LNCaP clone FGC (cell line): ENCODE measurements around the gene TMEM132D.

Experiments used
- DNase-seq: peaks from one replicate; pipeline ENCODE4 v3.0.0-alpha.2; 2011; ENCODE audit warnings: low read depth
- H3K4me3 ChIP-seq: 2 replicates; pipeline ENCODE4 v1.5.1; 2011; ENCODE audit warnings: mild to moderate bottlenecking, low read depth, low read length, control low read depth
- TF ChIP-seq, protein P1 (sequence below): IDR thresholded peaks from 2 replicates; pipeline ENCODE4 v1.5.1; 2012; ENCODE audit warnings: mild to moderate bottlenecking; ENCODE audit not compliant: control insufficient read depth, insufficient read depth; ENCODE audit errors: extremely low read depth

Gene TMEM132D

DNA sequence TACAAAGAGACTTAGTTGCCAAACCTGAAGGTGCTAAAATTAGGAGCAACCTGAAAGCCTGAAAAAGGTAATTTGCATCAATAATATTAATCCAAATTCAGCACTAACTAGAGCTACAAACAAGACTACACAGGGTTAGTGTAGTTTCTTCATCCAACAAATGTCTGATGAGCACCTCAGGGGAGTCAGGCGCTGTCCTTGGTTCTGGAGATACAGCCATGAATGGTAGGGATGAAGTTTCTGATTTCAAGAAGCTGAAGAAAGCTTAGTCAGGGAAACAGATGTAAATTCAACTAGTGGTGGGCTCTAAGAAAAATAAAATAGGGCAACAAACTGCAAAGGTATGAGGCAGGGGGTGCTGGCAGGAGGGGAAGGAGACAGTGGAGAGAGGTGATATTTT, 784.3 kb downstream of the TMEM132D start:
- TF ChIP-seq, protein P1, sequence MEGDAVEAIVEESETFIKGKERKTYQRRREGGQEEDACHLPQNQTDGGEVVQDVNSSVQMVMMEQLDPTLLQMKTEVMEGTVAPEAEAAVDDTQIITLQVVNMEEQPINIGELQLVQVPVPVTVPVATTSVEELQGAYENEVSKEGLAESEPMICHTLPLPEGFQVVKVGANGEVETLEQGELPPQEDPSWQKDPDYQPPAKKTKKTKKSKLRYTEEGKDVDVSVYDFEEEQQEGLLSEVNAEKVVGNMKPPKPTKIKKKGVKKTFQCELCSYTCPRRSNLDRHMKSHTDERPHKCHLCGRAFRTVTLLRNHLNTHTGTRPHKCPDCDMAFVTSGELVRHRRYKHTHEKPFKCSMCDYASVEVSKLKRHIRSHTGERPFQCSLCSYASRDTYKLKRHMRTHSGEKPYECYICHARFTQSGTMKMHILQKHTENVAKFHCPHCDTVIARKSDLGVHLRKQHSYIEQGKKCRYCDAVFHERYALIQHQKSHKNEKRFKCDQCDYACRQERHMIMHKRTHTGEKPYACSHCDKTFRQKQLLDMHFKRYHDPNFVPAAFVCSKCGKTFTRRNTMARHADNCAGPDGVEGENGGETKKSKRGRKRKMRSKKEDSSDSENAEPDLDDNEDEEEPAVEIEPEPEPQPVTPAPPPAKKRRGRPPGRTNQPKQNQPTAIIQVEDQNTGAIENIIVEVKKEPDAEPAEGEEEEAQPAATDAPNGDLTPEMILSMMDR, result no peak
- no peak for DNase-seq
- no peak overlapping the region for H3K4me3 ChIP-seq

DNA sequence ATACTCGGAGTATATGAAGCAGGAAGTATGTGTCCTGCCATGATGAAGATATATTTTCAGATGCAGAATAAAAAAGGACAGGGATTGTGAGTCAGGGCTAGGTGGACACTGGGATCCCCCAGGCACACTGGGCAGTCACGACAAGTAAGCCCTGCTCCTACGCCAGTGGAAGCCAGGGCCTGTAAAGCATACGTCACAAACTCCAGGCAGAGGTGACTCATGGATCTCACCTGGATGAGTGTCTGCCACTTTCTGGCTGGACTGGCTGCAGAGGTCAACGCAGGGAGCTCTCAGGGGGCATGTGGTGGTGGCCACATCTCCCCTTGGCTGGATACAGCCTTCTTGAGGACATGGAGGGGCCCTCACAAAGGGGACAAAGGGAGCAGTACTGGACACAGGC, 788.3 kb downstream of the TMEM132D start:
- TF ChIP-seq, protein P1, result no peak
- DNase-seq, result no peak
- H3K4me3 ChIP-seq, result no peak overlapping the region

DNA sequence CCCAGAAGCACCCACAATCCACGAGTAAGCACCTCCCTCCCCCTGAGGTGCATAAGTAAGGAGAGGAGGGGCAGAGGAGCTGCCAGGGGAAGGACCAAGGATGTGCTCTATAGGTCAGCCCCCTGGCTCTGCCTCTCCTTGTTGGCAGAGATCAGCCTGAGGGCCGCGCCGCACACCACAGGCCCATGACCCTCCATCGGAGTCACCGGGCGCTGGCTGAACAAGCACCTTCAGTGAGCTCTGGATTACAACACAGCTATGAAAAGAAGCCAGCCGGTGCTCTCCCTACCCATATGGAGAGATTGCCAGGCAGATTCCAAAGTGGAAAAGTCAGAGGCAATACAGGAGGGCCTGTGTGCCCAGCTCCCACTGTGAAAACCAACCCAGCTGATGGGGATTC, 793.2 kb downstream of the TMEM132D start:
- H3K4me3 ChIP-seq, result no peak overlapping the region
- TF ChIP-seq, protein P1, result no peak
- no peak for DNase-seq

DNA sequence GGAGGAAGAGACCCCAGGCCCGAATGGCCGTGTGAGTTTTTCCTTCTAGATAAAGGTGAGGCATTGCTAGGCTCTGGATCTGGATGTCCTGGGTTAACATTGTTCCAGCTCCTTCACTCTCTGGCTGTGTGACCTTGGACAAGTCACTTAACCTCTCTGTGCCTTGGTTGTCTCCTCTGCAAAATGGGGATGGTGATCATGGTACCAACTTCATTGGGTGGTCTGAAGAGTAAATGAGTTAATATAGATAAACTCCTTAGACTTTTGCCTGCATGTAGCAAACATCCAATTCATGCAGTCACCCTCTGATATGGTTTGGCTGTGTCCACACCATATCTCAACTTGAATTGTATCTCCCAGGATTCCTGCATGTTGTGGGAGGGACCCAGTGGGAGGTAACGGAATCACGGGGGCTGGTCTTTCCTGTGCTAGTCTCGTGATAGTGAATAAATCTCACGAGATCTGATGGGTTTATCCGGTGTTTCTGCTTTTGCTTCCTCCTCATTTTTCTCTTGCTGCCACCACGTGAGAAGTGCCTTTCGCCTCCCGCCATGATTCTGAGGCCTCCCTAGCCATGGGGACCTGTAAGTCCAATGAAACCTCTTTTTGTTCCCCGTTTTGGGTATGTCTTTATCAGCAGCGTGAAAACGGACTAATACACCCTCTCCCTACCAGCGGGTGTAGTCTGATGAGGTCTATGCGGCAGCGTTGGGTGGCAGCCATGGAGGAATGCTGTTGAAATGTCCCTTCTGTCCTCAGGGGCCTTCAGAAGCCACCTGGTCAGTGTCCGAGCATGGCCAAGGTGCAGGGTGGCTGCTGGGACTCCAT, 794.4 kb downstream of the TMEM132D start:
- no peak for DNase-seq
- no peak overlapping the region for H3K4me3 ChIP-seq
- TF ChIP-seq, protein P1, result no peak

DNA sequence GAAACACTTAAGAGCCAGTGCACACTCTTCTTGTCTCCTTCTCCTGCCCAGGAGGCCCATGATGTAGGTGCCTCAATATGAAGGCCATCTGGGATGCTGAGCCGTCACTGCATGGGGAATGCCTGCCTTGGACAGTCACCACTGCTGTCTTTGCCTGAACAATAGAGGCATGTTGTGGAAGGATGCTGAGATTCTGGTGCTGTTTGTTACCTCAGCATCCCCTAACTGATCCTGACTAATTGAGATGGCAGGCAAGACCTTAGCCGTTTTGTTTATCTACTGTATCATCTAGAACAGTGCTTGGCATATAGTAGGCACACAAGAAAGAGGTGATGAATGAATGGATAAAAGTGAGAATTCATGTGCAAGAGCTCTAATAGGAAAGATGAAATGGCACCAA, 797.1 kb downstream of the TMEM132D start:
- DNase-seq, result no peak
- TF ChIP-seq, protein P1, result no peak
- no peak overlapping the region for H3K4me3 ChIP-seq

DNA sequence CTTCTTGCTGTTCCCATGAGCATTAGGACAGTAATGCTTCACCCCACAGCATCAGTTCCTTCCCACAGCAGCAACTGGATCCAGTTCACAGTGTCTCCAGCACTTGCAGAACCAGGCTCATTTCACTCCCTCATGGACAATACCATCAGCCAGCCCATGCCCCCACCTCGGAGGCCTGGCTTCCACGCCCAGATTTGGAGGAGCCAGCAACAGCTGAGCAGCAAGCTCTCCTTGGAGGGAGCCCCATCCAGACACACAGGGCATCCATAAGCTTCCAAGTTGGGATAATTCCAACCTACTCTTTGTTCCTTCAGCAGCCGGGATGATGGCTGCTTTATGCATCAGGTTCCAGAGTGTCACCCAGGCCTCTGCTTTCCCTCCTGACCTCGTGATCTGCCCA, 800.6 kb downstream of the TMEM132D start:
- H3K4me3 ChIP-seq, result no peak overlapping the region
- TF ChIP-seq, protein P1, result no peak
- no peak for DNase-seq

DNA sequence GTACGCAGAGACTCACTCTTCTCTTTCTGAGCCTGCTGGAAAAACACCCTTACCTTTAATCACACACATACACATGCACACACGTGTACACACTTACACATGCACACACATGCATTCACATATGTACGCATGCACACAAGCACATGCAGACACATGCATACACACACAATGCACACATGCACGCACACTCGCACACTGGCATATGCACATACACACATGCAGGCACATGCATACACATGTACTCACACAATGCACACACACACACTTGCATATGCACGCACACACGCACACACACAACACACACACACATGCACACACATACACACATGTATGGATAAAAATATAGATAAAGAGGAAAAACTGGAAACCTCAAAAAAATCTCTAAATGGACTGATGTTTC, 801.6 kb downstream of the TMEM132D start:
- no peak overlapping the region for H3K4me3 ChIP-seq
- TF ChIP-seq, protein P1, result no peak
- DNase-seq, result no peak
